Astrocyte (in vitro differentiated cells and primary cell): ENCODE measurements around the gene MEG3. TPM values are rescaled to one million over a fixed set of nuclear protein-coding genes. Genes with fewer than 3 reads are reported as not detected.
"Not testable (repeated sequence)": the region's sequence is repeated elsewhere in the genome, so short reads cannot be mapped to it uniquely, and the experiment has no call there.

Experiments
- DNase-seq: peaks from one replicate; pipeline ENCODE4 v3.0.0-alpha.2; 2010; ENCODE audit warnings: low read depth
- FAIRE-seq: peaks from 2 replicates; lab custom pipeline; 2011; peaks lifted over from hg19 to GRCh38; lab: Jason Lieb, UNC
- H2AFZ ChIP-seq: 2 replicates; pipeline ENCODE4 v1.6.0; 2012; ENCODE audit warnings: low read depth, low read length, inconsistent platforms
- H3K27ac ChIP-seq: 2 replicates; pipeline ENCODE4 v1.5.1; 2011; ENCODE audit warnings: low read depth, low read length, inconsistent platforms
- H3K27me3 ChIP-seq: 2 replicates; pipeline ENCODE4 v1.6.0; 2011; ENCODE audit warnings: low read length, inconsistent platforms; ENCODE audit not compliant: insufficient read depth
- H3K36me3 ChIP-seq: 2 replicates; pipeline ENCODE4 v1.5.1; 2011; ENCODE audit warnings: low read length, inconsistent platforms; ENCODE audit not compliant: insufficient read depth
- H3K4me1 ChIP-seq: 2 replicates; pipeline ENCODE4 v1.5.1; 2011; ENCODE audit warnings: low read length, inconsistent platforms; ENCODE audit not compliant: insufficient read depth
- H3K4me2 ChIP-seq: 2 replicates; pipeline ENCODE4 v1.6.0; 2012; ENCODE audit warnings: low read length, inconsistent platforms
- H3K4me3 ChIP-seq: 2 replicates; pipeline ENCODE4 v1.5.1; 2011; ENCODE audit warnings: low read depth, mild to moderate bottlenecking, low read length, inconsistent platforms; ENCODE audit not compliant: insufficient read depth
- H3K79me2 ChIP-seq: 2 replicates; pipeline ENCODE4 v1.6.0; 2012; ENCODE audit warnings: mild to moderate bottlenecking, low read length, inconsistent platforms; ENCODE audit not compliant: insufficient read depth
- H3K9ac ChIP-seq: 2 replicates; pipeline ENCODE4 v1.6.0; 2012; ENCODE audit warnings: mild to moderate bottlenecking, low read length, inconsistent platforms
- H3K9me3 ChIP-seq: 2 replicates; pipeline ENCODE4 v1.5.1; 2012; ENCODE audit warnings: low read depth, mild to moderate bottlenecking, low read length, inconsistent platforms; ENCODE audit not compliant: insufficient read depth
- H4K20me1 ChIP-seq: 2 replicates; pipeline ENCODE4 v1.6.0; 2012; ENCODE audit warnings: low read length, inconsistent platforms; ENCODE audit not compliant: insufficient read depth
- H3K27ac Mint-ChIP-seq: one replicate; pipeline ENCODE4 v1.8.0; 2021; ENCODE audit warnings: mild to moderate bottlenecking, mixed read lengths; ENCODE audit not compliant: unreplicated experiment
- H3K27me3 Mint-ChIP-seq: one replicate; pipeline ENCODE4 v1.8.0; 2021; ENCODE audit warnings: low read depth, mixed read lengths; ENCODE audit not compliant: unreplicated experiment
- H3K36me3 Mint-ChIP-seq: one replicate; pipeline ENCODE4 v1.8.0; 2021; ENCODE audit warnings: low read depth, mixed read lengths; ENCODE audit not compliant: unreplicated experiment
- H3K4me1 Mint-ChIP-seq: one replicate; pipeline ENCODE4 v1.8.0; 2021; ENCODE audit warnings: low read depth, mixed read lengths; ENCODE audit not compliant: unreplicated experiment
- H3K4me3 Mint-ChIP-seq: one replicate; pipeline ENCODE4 v1.8.0; 2021; ENCODE audit warnings: mild to moderate bottlenecking, moderate library complexity, mixed read lengths; ENCODE audit not compliant: unreplicated experiment
- H3K9me3 Mint-ChIP-seq: one replicate; pipeline ENCODE4 v1.8.0; 2021; ENCODE audit warnings: mild to moderate bottlenecking, mixed read lengths; ENCODE audit not compliant: unreplicated experiment
- CTCF ChIP-seq: IDR thresholded peaks from 2 replicates; pipeline ENCODE4 v1.5.1; 2011; ENCODE audit warnings: low read depth, mild to moderate bottlenecking, inconsistent platforms, low read length, moderate library complexity; ENCODE audit not compliant: insufficient read depth
- EZH2 ChIP-seq: IDR thresholded peaks from 2 replicates; pipeline ENCODE4 v1.6.1; 2012; ENCODE audit warnings: mild to moderate bottlenecking, low read length, inconsistent platforms; ENCODE audit not compliant: insufficient read depth
- total RNA-seq: library from RNA; stranded (reverse); gene quantifications from 2 replicates; pipeline ENCODE4 v1.2.1, GENCODE V29; 2021

Gene MEG3
- total RNA-seq, 1 donor from 2014 or later, result not detected

- Mint-ChIP-seq H3K9me3 (no peaks in the 10 kb centered on the region), H3K4me3 (no peak overlapping the region), H3K27me3 (peaks cover 9% of the 10 kb centered on the region), H3K4me1 (no peaks in the 10 kb centered on the region), H3K36me3 (no peaks in the 10 kb centered on the region), H3K27ac (no peak overlapping the region)
- Histone ChIP-seq H3K4me1 (no peaks in the 10 kb centered on the region), H4K20me1 (no peaks in the 10 kb centered on the region), H3K9ac (no peak overlapping the region), H3K27me3 (peaks cover 10% of the 10 kb centered on the region), H3K27ac (no peak overlapping the region), H3K4me2 (no peak overlapping the region), H3K79me2 (no peaks in the 10 kb centered on the region), H3K9me3 (no peaks in the 10 kb centered on the region), H3K4me3 (no peak overlapping the region), H2AFZ (no peak overlapping the region), H3K36me3 (no peaks in the 10 kb centered on the region)
- TF ChIP-seq EZH2 (no peak), CTCF (no peak)
- DNase-seq, result no peak
- no peak for FAIRE-seq
Observed at GRCh38 chr14:100796946-100797345, 29.0 kb upstream of the MEG3 start.

GRCh38 chr14:100800041-100800440 is 25.9 kb upstream of the MEG3 start:
- Histone ChIP-seq H3K27ac (no peak overlapping the region), H3K4me2 (no peak overlapping the region), H3K4me3 (no peak overlapping the region), H3K9ac (no peak overlapping the region), H3K4me1 (no peaks in the 10 kb centered on the region), H2AFZ (no peak overlapping the region), H3K9me3 (no peaks in the 10 kb centered on the region), H3K79me2 (no peaks in the 10 kb centered on the region), H3K36me3 (no peaks in the 10 kb centered on the region), H3K27me3 (peaks cover 10% of the 10 kb centered on the region), H4K20me1 (no peaks in the 10 kb centered on the region)
- DNase-seq (no peak), FAIRE-seq (no peak)
- Mint-ChIP-seq H3K9me3 (no peaks in the 10 kb centered on the region), H3K4me1 (no peaks in the 10 kb centered on the region), H3K27ac (no peak overlapping the region), H3K36me3 (no peaks in the 10 kb centered on the region), H3K4me3 (no peak overlapping the region), H3K27me3 (peaks cover 15% of the 10 kb centered on the region)
- TF ChIP-seq EZH2, result no peak

GRCh38 chr14:100801433-100801832 is 24.5 kb upstream of the MEG3 start:
- not testable (repeated sequence) for H3K4me1 Mint-ChIP-seq, H3K4me1 ChIP-seq, H3K4me3 Mint-ChIP-seq, H4K20me1 ChIP-seq, H2AFZ ChIP-seq, H3K79me2 ChIP-seq, H3K36me3 Mint-ChIP-seq, H3K9me3 ChIP-seq, DNase-seq, H3K4me3 ChIP-seq, H3K9ac ChIP-seq, H3K27ac Mint-ChIP-seq, H3K4me2 ChIP-seq, H3K36me3 ChIP-seq, H3K9me3 Mint-ChIP-seq, FAIRE-seq, H3K27ac ChIP-seq
- peaks cover 13% of the 10 kb centered on the region for H3K27me3 ChIP-seq
- peaks cover 21% of the 10 kb centered on the region for H3K27me3 Mint-ChIP-seq

- Histone ChIP-seq H4K20me1 (no peaks in the 10 kb centered on the region), H3K27me3 (peaks cover 13% of the 10 kb centered on the region), H3K36me3 (no peaks in the 10 kb centered on the region), H3K79me2 (no peaks in the 10 kb centered on the region), H2AFZ (no peak overlapping the region), H3K9ac (no peak overlapping the region), H3K4me3 (no peak overlapping the region), H3K27ac (no peak overlapping the region), H3K9me3 (no peaks in the 10 kb centered on the region), H3K4me2 (no peak overlapping the region), H3K4me1 (no peaks in the 10 kb centered on the region)
- Mint-ChIP-seq H3K27ac (no peak overlapping the region), H3K36me3 (no peaks in the 10 kb centered on the region), H3K9me3 (no peaks in the 10 kb centered on the region), H3K4me1 (no peaks in the 10 kb centered on the region), H3K27me3 (peaks cover 21% of the 10 kb centered on the region), H3K4me3 (no peak overlapping the region)
- no peak for FAIRE-seq
- no peak for TF ChIP-seq EZH2
- TF ChIP-seq CTCF, result no peak
- no peak for DNase-seq
Observed at GRCh38 chr14:100802179-100802578, 23.7 kb upstream of the MEG3 start.
